ENCODE data around the gene PTAR1.

GRCh38 chr9:69773258-69773657 lies 13.4 kb upstream of the PTAR1 start:
- TF ChIP-seq, protein P1, sequence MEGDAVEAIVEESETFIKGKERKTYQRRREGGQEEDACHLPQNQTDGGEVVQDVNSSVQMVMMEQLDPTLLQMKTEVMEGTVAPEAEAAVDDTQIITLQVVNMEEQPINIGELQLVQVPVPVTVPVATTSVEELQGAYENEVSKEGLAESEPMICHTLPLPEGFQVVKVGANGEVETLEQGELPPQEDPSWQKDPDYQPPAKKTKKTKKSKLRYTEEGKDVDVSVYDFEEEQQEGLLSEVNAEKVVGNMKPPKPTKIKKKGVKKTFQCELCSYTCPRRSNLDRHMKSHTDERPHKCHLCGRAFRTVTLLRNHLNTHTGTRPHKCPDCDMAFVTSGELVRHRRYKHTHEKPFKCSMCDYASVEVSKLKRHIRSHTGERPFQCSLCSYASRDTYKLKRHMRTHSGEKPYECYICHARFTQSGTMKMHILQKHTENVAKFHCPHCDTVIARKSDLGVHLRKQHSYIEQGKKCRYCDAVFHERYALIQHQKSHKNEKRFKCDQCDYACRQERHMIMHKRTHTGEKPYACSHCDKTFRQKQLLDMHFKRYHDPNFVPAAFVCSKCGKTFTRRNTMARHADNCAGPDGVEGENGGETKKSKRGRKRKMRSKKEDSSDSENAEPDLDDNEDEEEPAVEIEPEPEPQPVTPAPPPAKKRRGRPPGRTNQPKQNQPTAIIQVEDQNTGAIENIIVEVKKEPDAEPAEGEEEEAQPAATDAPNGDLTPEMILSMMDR (conservative IDR thresholded peaks at IDR 0.05), result no peak
- no peak for TF ChIP-seq EZH2 (IDR thresholded peaks at IDR 0.05; ENCODE audit: low read depth)

Measured in PC-9 (cell line).